Measurements from ENCODE around the gene ADRA2A.

The ADRA2A gene

DNA sequence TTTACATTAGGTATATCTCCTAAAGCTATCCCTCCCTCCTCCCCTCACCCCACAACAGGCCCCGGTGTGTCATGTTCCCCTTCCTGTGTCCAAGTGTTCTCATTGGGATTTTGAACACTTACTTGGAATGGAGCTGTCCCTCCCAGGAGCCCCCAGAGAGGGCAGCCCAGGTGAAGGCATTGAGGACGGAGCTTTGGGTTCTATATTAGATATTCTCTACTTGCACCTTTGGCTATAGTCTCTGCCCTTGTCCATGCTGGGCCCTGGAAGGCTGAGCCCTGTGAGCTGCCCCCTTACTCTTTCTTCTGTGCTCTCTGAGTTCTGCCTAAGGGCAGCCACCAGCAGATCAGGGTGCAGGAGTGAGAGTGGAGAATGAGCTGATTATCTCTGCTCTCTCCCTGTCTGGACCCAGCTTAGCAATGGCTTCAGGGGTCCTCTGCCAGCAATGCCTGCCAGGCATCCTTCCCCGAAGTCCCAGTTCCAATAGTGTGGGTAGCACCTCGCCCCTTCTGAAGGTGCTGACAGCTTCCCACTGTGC, 11.2 kb downstream of the ADRA2A start (continued):
- no peak for TF ChIP-seq TCF7L2 (IDR thresholded peaks at IDR 0.05; ENCODE audit: borderline replicate concordance, low read depth, low read length)
- no peak for TF ChIP-seq KLF16 (tag by site-specific recombination; IDR thresholded peaks at IDR 0.05)

DNA sequence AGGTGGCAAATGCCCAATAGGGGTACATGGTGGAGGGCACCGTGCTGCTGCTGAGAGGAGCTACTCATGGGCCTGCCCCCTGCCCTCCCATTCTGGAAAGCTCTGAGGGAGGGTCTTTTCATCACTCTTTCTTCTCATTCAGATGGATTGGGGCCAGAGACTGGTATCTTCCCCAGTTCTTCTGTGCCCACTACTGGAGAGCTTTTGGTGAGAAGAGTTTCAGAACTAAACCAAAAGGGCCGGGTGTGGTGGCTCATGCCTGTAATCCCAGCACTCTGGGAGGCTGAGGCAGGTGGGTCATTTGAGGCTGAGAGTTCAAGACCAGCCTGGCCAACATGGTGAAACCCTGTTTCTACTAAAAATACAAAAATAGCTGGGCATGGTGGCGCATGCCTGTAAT, 12.5 kb downstream of the ADRA2A start:
- TF ChIP-seq, protein P1, sequence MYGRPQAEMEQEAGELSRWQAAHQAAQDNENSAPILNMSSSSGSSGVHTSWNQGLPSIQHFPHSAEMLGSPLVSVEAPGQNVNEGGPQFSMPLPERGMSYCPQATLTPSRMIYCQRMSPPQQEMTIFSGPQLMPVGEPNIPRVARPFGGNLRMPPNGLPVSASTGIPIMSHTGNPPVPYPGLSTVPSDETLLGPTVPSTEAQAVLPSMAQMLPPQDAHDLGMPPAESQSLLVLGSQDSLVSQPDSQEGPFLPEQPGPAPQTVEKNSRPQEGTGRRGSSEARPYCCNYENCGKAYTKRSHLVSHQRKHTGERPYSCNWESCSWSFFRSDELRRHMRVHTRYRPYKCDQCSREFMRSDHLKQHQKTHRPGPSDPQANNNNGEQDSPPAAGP (tag by site-specific recombination; IDR thresholded peaks at IDR 0.05) = no peak
- TF ChIP-seq, protein P2, sequence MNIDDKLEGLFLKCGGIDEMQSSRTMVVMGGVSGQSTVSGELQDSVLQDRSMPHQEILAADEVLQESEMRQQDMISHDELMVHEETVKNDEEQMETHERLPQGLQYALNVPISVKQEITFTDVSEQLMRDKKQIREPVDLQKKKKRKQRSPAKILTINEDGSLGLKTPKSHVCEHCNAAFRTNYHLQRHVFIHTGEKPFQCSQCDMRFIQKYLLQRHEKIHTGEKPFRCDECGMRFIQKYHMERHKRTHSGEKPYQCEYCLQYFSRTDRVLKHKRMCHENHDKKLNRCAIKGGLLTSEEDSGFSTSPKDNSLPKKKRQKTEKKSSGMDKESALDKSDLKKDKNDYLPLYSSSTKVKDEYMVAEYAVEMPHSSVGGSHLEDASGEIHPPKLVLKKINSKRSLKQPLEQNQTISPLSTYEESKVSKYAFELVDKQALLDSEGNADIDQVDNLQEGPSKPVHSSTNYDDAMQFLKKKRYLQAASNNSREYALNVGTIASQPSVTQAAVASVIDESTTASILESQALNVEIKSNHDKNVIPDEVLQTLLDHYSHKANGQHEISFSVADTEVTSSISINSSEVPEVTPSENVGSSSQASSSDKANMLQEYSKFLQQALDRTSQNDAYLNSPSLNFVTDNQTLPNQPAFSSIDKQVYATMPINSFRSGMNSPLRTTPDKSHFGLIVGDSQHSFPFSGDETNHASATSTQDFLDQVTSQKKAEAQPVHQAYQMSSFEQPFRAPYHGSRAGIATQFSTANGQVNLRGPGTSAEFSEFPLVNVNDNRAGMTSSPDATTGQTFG (tag by site-specific recombination; IDR thresholded peaks at IDR 0.05; ENCODE audit: borderline replicate concordance) = no peak
- TF ChIP-seq KLF16 (tag by site-specific recombination; IDR thresholded peaks at IDR 0.05) = no peak
- TF ChIP-seq SALL2 (tag by site-specific recombination; IDR thresholded peaks at IDR 0.05; ENCODE audit: borderline replicate concordance) = no peak
- no peak for TF ChIP-seq ZNF747 (tag by site-specific recombination; IDR thresholded peaks at IDR 0.05)
- TF ChIP-seq, protein P3, sequence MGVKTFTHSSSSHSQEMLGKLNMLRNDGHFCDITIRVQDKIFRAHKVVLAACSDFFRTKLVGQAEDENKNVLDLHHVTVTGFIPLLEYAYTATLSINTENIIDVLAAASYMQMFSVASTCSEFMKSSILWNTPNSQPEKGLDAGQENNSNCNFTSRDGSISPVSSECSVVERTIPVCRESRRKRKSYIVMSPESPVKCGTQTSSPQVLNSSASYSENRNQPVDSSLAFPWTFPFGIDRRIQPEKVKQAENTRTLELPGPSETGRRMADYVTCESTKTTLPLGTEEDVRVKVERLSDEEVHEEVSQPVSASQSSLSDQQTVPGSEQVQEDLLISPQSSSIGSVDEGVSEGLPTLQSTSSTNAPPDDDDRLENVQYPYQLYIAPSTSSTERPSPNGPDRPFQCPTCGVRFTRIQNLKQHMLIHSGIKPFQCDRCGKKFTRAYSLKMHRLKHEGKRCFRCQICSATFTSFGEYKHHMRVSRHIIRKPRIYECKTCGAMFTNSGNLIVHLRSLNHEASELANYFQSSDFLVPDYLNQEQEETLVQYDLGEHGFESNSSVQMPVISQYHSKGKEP (tag by site-specific recombination; IDR thresholded peaks at IDR 0.05) = no peak
- no peak for TF ChIP-seq KLF10 (tag by site-specific recombination; IDR thresholded peaks at IDR 0.05)
- no peak for TF ChIP-seq ZNF501 (tag by site-specific recombination; IDR thresholded peaks at IDR 0.05)
- TF ChIP-seq ZBTB48 (tag by site-specific recombination; IDR thresholded peaks at IDR 0.05) = no peak
- TF ChIP-seq, protein P4, sequence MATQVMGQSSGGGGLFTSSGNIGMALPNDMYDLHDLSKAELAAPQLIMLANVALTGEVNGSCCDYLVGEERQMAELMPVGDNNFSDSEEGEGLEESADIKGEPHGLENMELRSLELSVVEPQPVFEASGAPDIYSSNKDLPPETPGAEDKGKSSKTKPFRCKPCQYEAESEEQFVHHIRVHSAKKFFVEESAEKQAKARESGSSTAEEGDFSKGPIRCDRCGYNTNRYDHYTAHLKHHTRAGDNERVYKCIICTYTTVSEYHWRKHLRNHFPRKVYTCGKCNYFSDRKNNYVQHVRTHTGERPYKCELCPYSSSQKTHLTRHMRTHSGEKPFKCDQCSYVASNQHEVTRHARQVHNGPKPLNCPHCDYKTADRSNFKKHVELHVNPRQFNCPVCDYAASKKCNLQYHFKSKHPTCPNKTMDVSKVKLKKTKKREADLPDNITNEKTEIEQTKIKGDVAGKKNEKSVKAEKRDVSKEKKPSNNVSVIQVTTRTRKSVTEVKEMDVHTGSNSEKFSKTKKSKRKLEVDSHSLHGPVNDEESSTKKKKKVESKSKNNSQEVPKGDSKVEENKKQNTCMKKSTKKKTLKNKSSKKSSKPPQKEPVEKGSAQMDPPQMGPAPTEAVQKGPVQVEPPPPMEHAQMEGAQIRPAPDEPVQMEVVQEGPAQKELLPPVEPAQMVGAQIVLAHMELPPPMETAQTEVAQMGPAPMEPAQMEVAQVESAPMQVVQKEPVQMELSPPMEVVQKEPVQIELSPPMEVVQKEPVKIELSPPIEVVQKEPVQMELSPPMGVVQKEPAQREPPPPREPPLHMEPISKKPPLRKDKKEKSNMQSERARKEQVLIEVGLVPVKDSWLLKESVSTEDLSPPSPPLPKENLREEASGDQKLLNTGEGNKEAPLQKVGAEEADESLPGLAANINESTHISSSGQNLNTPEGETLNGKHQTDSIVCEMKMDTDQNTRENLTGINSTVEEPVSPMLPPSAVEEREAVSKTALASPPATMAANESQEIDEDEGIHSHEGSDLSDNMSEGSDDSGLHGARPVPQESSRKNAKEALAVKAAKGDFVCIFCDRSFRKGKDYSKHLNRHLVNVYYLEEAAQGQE (tag by site-specific recombination; IDR thresholded peaks at IDR 0.05) = no peak
- TF ChIP-seq ZNF785 (tag by site-specific recombination; IDR thresholded peaks at IDR 0.05) = no peak
- TF ChIP-seq, protein P5, sequence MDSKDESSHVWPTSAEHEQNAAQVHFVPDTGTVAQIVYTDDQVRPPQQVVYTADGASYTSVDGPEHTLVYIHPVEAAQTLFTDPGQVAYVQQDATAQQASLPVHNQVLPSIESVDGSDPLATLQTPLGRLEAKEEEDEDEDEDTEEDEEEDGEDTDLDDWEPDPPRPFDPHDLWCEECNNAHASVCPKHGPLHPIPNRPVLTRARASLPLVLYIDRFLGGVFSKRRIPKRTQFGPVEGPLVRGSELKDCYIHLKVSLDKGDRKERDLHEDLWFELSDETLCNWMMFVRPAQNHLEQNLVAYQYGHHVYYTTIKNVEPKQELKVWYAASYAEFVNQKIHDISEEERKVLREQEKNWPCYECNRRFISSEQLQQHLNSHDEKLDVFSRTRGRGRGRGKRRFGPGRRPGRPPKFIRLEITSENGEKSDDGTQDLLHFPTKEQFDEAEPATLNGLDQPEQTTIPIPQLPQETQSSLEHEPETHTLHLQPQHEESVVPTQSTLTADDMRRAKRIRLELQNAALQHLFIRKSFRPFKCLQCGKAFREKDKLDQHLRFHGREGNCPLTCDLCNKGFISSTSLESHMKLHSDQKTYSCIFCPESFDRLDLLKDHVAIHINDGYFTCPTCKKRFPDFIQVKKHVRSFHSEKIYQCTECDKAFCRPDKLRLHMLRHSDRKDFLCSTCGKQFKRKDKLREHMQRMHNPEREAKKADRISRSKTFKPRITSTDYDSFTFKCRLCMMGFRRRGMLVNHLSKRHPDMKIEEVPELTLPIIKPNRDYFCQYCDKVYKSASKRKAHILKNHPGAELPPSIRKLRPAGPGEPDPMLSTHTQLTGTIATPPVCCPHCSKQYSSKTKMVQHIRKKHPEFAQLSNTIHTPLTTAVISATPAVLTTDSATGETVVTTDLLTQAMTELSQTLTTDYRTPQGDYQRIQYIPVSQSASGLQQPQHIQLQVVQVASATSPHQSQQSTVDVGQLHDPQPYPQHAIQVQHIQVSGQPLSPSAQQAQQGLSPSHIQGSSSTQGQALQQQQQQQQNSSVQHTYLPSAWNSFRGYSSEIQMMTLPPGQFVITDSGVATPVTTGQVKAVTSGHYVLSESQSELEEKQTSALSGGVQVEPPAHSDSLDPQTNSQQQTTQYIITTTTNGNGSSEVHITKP (tag by site-specific recombination; IDR thresholded peaks at IDR 0.05) = no peak
- TF ChIP-seq ZNF560 (tag by site-specific recombination; IDR thresholded peaks at IDR 0.05; ENCODE audit: borderline replicate concordance) = no peak
- no peak for TF ChIP-seq EGR2 (tag by site-specific recombination; IDR thresholded peaks at IDR 0.05; ENCODE audit: low read depth)
- no peak for TF ChIP-seq SCRT1 (tag by site-specific recombination; IDR thresholded peaks at IDR 0.05; ENCODE audit: borderline replicate concordance)
- TF ChIP-seq, protein P6, sequence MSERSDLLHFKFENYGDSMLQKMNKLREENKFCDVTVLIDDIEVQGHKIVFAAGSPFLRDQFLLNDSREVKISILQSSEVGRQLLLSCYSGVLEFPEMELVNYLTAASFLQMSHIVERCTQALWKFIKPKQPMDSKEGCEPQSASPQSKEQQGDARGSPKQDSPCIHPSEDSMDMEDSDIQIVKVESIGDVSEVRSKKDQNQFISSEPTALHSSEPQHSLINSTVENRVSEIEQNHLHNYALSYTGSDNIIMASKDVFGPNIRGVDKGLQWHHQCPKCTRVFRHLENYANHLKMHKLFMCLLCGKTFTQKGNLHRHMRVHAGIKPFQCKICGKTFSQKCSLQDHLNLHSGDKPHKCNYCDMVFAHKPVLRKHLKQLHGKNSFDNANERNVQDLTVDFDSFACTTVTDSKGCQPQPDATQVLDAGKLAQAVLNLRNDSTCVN (tag by site-specific recombination; optimal IDR thresholded peaks at IDR 0.05) = no peak
- TF ChIP-seq SETDB1 (IDR thresholded peaks at IDR 0.05; ENCODE audit: insufficient read length, low read length) = no peak
- no peak for TF ChIP-seq ZBTB20 (tag by site-specific recombination; IDR thresholded peaks at IDR 0.05)
- TF ChIP-seq ZNF830 (tag by site-specific recombination; IDR thresholded peaks at IDR 0.05; ENCODE audit: low read depth) = no peak
- H3K27ac ChIP-seq (ENCODE audit: extremely low read depth, low read depth, low read length) = no peak overlapping the region
- POLR2A ChIA-PET = no interaction called here
- CTCF ChIA-PET = interaction anchor here (0.7 to 0.9 kb wide), 2 partner anchors 11 to 480 kb away, joined by 3 read pairs; no protein-coding TSS in a partner anchor
- H3K4me1 ChIP-seq (ENCODE audit: control insufficient read depth, insufficient read depth, low read length) = no peaks in the 10 kb centered on the region
- no peak overlapping the region for H3K4me3 ChIP-seq (ENCODE audit: low read depth, low read length)
- no peaks in the 10 kb centered on the region for H3K9me3 ChIP-seq (ENCODE audit: control insufficient read depth, insufficient read depth, low read depth, low read length)
- no peaks in the 10 kb centered on the region for H3K36me3 ChIP-seq (ENCODE audit: control insufficient read depth in 2 of 2, insufficient read depth in 1 of 2, low read length in 2 of 2)

Measured in HEK293 (cell line).